Left ventricle myocardium inferior (tissue), 1 donor: Measurements from ENCODE around the gene DSCAML1. TPM values are rescaled to one million over a fixed set of nuclear protein-coding genes. Genes with fewer than 3 reads are reported as not detected.

Experiments used
- DNase-seq: peaks from one replicate; pipeline ENCODE4 v3.0.0-alpha.2; 2020
- H3K27ac ChIP-seq: fragments of 200-600 bp; replicated peaks from 2 replicates; pipeline ENCODE4 v1.8.0; 2021
- H3K27me3 ChIP-seq: fragments of 200-600 bp; 2 replicates; pipeline ENCODE4 v1.8.0; 2021; ENCODE audit warnings: low read depth
- H3K36me3 ChIP-seq: fragments of 200-600 bp; 2 replicates; pipeline ENCODE4 v1.8.0; 2021
- H3K4me1 ChIP-seq: fragments of 200-600 bp; 2 replicates; pipeline ENCODE4 v1.8.0; 2021
- H3K4me3 ChIP-seq: fragments of 200-600 bp; 2 replicates; pipeline ENCODE4 v1.8.0; 2021; ENCODE audit warnings: mild to moderate bottlenecking, moderate library complexity
- H3K9me3 ChIP-seq: fragments of 200-600 bp; replicated peaks from 2 replicates; pipeline ENCODE4 v1.8.0; 2021
- CTCF ChIP-seq: fragments of 200-600 bp; IDR thresholded peaks from 2 replicates; pipeline ENCODE4 v1.8.0; 2021; ENCODE audit warnings: antibody characterized with exemption, mild to moderate bottlenecking, borderline replicate concordance
- intact Hi-C: fragments of 100-400 bp; cut with micrococcal nuclease; formaldehyde crosslinking; loops from one replicate; pipeline ENCODE4 v1.11.0; 2022
- total RNA-seq: library from RNA; stranded (reverse); fragmentation: NEBNext Ultra II Directional; extraction: Animal tissue kit (Norgen Biotek cat#: 25700); gene quantifications from one replicate; pipeline ENCODE4 v1.2.1, GENCODE V29; 2021
- donor health status: DM: no; HTN: yes; CAD: no; lungs with severe emphysema.

Gene DSCAML1
- total RNA-seq, 1 donor from 2014 or later: 0.19 TPM

DNA sequence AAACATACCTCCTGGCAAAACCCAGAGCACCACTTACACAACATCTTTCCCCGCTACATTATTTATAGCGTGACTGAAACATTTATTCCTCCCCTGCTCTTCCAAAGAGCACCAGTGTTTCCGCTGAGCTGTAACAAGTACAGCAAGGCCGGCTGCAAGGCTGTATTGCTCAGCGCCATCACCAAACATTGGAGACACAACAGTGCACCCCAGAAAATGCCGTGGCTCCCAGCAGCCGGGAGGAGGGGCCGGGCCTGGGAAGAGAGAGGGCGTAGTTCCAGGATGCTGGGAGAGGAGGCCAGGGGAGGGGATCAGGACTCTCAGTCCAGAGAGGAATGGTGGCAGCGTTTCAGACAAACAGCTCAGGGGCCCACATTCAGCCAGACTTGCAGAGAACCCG is 133.2 kb downstream of the DSCAML1 start:
- Histone ChIP-seq H3K36me3 (no peaks in the 10 kb centered on the region), H3K4me1 (peaks cover 26% of the 10 kb centered on the region), H3K27ac (no peak overlapping the region), H3K4me3 (no peak overlapping the region), H3K9me3 (no peaks in the 10 kb centered on the region), H3K27me3 (no peaks in the 10 kb centered on the region)
- DNase-seq: no peak
- intact Hi-C loops: no loop called here
- no peak for TF ChIP-seq CTCF

- Histone ChIP-seq H3K4me1 (peaks cover 27% of the 10 kb centered on the region), H3K27me3 (no peaks in the 10 kb centered on the region), H3K36me3 (no peaks in the 10 kb centered on the region), H3K4me3 (no peak overlapping the region), H3K27ac (no peak overlapping the region), H3K9me3 (no peaks in the 10 kb centered on the region)
- no peak for TF ChIP-seq CTCF
- DNase-seq: no peak
- intact Hi-C loops: no loop called here
Measured at GRCh38 chr11:117663414-117663813, 133.6 kb downstream of the DSCAML1 start.

- Histone ChIP-seq H3K4me1 (peaks cover 33% of the 10 kb centered on the region), H3K4me3 (no peak overlapping the region), H3K36me3 (no peaks in the 10 kb centered on the region), H3K27ac (no peak overlapping the region), H3K27me3 (no peaks in the 10 kb centered on the region), H3K9me3 (no peaks in the 10 kb centered on the region)
- no peak for TF ChIP-seq CTCF
- DNase-seq: no peak
- intact Hi-C loops: no loop called here
Measured at GRCh38 chr11:117662671-117663269, 134.2 kb downstream of the DSCAML1 start.

DNA sequence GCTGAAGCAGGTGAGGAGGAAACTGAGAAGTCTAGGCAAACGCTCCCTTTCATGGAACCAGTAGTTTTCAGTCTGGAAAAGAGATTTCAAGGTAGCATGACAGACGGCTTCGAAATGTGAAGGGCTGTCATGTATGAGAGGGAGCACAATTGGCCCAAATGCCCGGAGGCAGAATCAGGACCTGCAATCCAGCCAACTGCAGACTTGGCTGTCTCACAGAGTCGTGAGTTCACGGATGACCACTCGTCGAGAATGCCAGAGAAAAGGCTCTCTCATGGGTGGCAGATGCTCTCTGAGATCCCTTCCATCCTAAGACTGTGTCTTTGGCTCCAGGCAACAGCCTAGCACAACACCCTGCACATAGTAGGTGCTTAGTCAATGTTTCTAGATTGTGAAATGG is 134.8 kb downstream of the DSCAML1 start:
- peaks cover 38% of the 10 kb centered on the region for H3K4me1 ChIP-seq
- no peak overlapping the region for H3K4me3 ChIP-seq
- no peaks in the 10 kb centered on the region for H3K9me3 ChIP-seq
- H3K27me3 ChIP-seq: no peaks in the 10 kb centered on the region
- intact Hi-C loops: no loop called here
- no peak overlapping the region for H3K27ac ChIP-seq
- no peaks in the 10 kb centered on the region for H3K36me3 ChIP-seq
- no peak for DNase-seq
- no peak for TF ChIP-seq CTCF

DNA sequence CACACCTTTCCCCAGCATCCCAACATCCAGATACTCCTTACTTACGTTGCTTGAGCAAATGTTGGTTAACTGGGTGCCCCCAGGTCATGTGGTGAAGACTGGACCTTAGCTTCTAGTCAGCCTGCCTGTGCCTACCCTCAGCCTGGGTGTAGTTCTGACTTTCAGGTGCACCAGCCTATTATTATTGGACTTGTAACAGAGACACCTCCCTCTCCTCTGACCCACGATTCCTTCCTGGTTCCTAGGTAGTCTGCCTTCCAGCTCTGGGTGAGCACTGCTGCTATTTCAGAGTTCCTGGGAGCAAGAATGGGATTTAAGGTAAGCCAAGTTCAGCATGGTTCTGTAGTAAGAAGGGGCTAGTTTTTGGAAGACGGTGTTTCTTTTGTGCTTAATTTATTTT is 138.2 kb downstream of the DSCAML1 start:
- intact Hi-C loops: no loop called here
- Histone ChIP-seq H3K36me3 (no peaks in the 10 kb centered on the region), H3K27me3 (no peaks in the 10 kb centered on the region), H3K9me3 (no peaks in the 10 kb centered on the region), H3K27ac (no peak overlapping the region), H3K4me3 (no peak overlapping the region), H3K4me1 (peaks cover 18% of the 10 kb centered on the region)
- no peak for DNase-seq
- no peak for TF ChIP-seq CTCF
